CD14-positive monocyte (primary cell): ENCODE measurements around the gene GRIK2. TPM values are rescaled to one million over a fixed set of nuclear protein-coding genes. Genes with fewer than 3 reads are reported as not detected.

ENCODE experiments used
- DNase-seq, 3 donors: peaks; one replicate each; pipeline ENCODE4 v3.0.0-alpha.2; 2011 to 2022
- H2AFZ ChIP-seq: 2 replicates; pipeline ENCODE4 v1.6.0; 2012; ENCODE audit warnings: mild to moderate bottlenecking, low read depth, low read length, inconsistent platforms; ENCODE audit not compliant: insufficient read depth, poor library complexity, severe bottlenecking
- H3K27ac ChIP-seq, 2 donors: 1 replicate in 1 of 2; 2 replicates in 1 of 2; pipeline ENCODE4 v1.5.1; 2012 to 2013; ENCODE audit warnings: low read length in 2 of 2, control low read depth in 1 of 2, inconsistent platforms in 1 of 2, low read depth in 1 of 2, mild to moderate bottlenecking in 1 of 2
- H3K27me3 ChIP-seq, 2 donors: one replicate each; pipeline versions ENCODE4 v1.6.0 to v1.6.1; 2011 to 2013; ENCODE audit warnings: low read length in 2 of 2; ENCODE audit not compliant: control insufficient read depth in 2 of 2, insufficient read depth in 2 of 2
- H3K36me3 ChIP-seq, 2 donors: replicated peaks in 1 of 2; 1 replicate in 1 of 2; 2 replicates in 1 of 2; pipeline versions ENCODE4 v1.5.1 to v1.6.1; 2012 to 2013; ENCODE audit warnings: low read length in 2 of 2, control low read depth in 1 of 2, inconsistent platforms in 1 of 2, mild to moderate bottlenecking in 1 of 2; ENCODE audit not compliant: insufficient read depth in 2 of 2, control insufficient read depth in 1 of 2
- H3K4me1 ChIP-seq, 2 donors: 1 replicate in 1 of 2; 2 replicates in 1 of 2; pipeline versions ENCODE4 v1.5.1 to v1.6.1; 2012 to 2013; ENCODE audit warnings: low read length in 2 of 2, control low read depth in 1 of 2, inconsistent platforms in 1 of 2, mild to moderate bottlenecking in 1 of 2, moderate library complexity in 1 of 2; ENCODE audit not compliant: insufficient read depth in 2 of 2, control insufficient read depth in 1 of 2
- H3K4me2 ChIP-seq: replicated peaks from 2 replicates; pipeline ENCODE3; 2012; ENCODE audit warnings: low read length, moderate library complexity, mild to moderate bottlenecking; ENCODE audit not compliant: poor library complexity, severe bottlenecking; ENCODE audit errors: extremely low read depth
- H3K4me3 ChIP-seq, 3 experiments: fragments of 200-600 bp in 1 of 3; sonication (generic) in 1 of 3; replicated peaks in 1 of 3; 1 replicate in 2 of 3; 2 replicates in 1 of 3; pipeline ENCODE4 v1.5.1; 2011 to 2013; ENCODE audit warnings: low read length in 3 of 3, mild to moderate bottlenecking in 3 of 3, control low read depth in 2 of 3, low read depth in 2 of 3, inconsistent platforms in 1 of 3, moderate library complexity in 1 of 3
- H3K79me2 ChIP-seq: 2 replicates; pipeline ENCODE4 v1.6.0; 2012; ENCODE audit warnings: mild to moderate bottlenecking, control low read depth, inconsistent platforms, low read length, moderate library complexity; ENCODE audit not compliant: insufficient read depth
- H3K9ac ChIP-seq: 2 replicates; pipeline ENCODE4 v1.6.0; 2017; ENCODE audit warnings: low read length, mild to moderate bottlenecking; ENCODE audit not compliant: insufficient read depth, poor library complexity, severe bottlenecking
- H3K9me3 ChIP-seq, 2 donors: replicated peaks in 1 of 2; 1 replicate in 1 of 2; 2 replicates in 1 of 2; pipeline versions ENCODE4 v1.5.1 to v1.6.1; 2012 to 2013; ENCODE audit warnings: low read length in 2 of 2, control low read depth in 1 of 2; ENCODE audit not compliant: control insufficient read depth in 1 of 2, insufficient read depth in 1 of 2
- H4K20me1 ChIP-seq: 2 replicates; pipeline ENCODE4 v1.6.0; 2012; ENCODE audit warnings: mild to moderate bottlenecking, low read length, control low read depth, moderate library complexity; ENCODE audit not compliant: insufficient read depth
- H3K27ac Mint-ChIP-seq, 7 donors: one replicate each; pipeline ENCODE4 v1.8.0; 2020; ENCODE audit warnings: mild to moderate bottlenecking in 7 of 7, mixed read lengths in 7 of 7, moderate library complexity in 6 of 7, inconsistent platforms in 2 of 7
- H3K27me3 Mint-ChIP-seq, 3 donors: one replicate each; pipeline ENCODE4 v1.8.0; 2021 to 2022; ENCODE audit warnings: low read depth in 3 of 3, mild to moderate bottlenecking in 3 of 3, mixed read lengths in 3 of 3, moderate library complexity in 3 of 3, inconsistent platforms in 1 of 3
- H3K36me3 Mint-ChIP-seq, 2 donors: one replicate each; pipeline ENCODE4 v1.8.0; 2020; ENCODE audit warnings: mixed read lengths in 2 of 2, inconsistent platforms in 1 of 2, mild to moderate bottlenecking in 1 of 2
- H3K4me1 Mint-ChIP-seq: one replicate; pipeline ENCODE4 v1.8.0; 2020; ENCODE audit warnings: mild to moderate bottlenecking, mixed read lengths
- H3K4me3 Mint-ChIP-seq, 2 donors: one replicate each; pipeline ENCODE4 v1.8.0; 2020; ENCODE audit warnings: mild to moderate bottlenecking in 2 of 2, mixed read lengths in 2 of 2, moderate library complexity in 1 of 2
- H3K9me3 Mint-ChIP-seq, 7 donors: one replicate each; pipeline ENCODE4 v1.8.0; 2020 to 2022; ENCODE audit warnings: mixed read lengths in 7 of 7, mild to moderate bottlenecking in 6 of 7, moderate library complexity in 6 of 7, inconsistent platforms in 2 of 7
- WGBS: methylation state at CpG from one replicate; pipeline ENCODE4 v1.1.5; 2013; ENCODE audit warnings: missing lambda C conversion rate; ENCODE audit not compliant: insufficient coverage; 5-methylcytosine and 5-hydroxymethylcytosine counted together
- intact Hi-C, 2 donors: fragments of 100-400 bp; cut with micrococcal nuclease; formaldehyde crosslinking; loops; one replicate each; pipeline versions ENCODE4 v1.15.0 to v1.15.1; 2023
- polyA plus RNA-seq, 3 donors: library from polyadenylated mRNA; depleted of rRNA in 1 of 3; unstranded in 2 of 3; stranded (reverse) in 1 of 3; fragments of 300-500 nt in 2 of 3; fragments of >200 nt in 1 of 3; fragmentation: Illumina TruSeq in 2 of 3; gene quantifications; 1 replicate in 2 of 3; 2 replicates in 1 of 3; pipeline ENCODE4 v1.2.3, GENCODE V29; 2012 to 2021
- TF ChIP-seq, protein P1 (sequence below): fragments of 200-600 bp; IDR thresholded peaks from one replicate; pipeline ENCODE4 v1.8.0; 2022; ENCODE audit warnings: antibody characterized with exemption, mild to moderate bottlenecking

GRIK2 gene
- polyA plus RNA-seq, 3 donors, result not detected

DNA sequence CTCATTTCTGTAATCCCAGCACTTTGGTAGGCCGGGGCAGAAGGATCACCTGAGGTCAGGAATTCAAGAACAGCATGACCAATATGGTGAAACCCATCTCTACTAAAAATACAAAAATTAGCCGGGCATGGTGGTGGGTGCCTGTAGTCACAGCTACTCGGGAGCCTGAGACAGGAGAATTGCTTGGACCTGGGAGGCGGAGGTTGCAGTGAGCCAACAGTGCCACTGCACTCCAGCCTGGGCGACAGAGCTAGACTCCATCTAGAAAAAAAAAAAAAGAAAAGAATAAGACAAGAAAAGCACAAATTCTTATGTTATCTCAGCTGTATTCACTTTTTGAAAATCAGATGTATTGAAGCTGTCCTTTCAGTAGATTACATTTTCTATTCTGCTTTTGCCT, 289.4 kb downstream of the GRIK2 start:
- no peak for DNase-seq
- no peak overlapping the region for H3K4me2 ChIP-seq
- H3K36me3 Mint-ChIP-seq, result no peaks in the 10 kb centered on the region
- no peak overlapping the region for H3K4me3 ChIP-seq
- no peaks in the 10 kb centered on the region for H3K9me3 ChIP-seq
- H3K27me3 Mint-ChIP-seq, result peaks cover 0 to 2% (median 0%) of the 10 kb centered on the region in 3 donors
- H2AFZ ChIP-seq, result no peak overlapping the region
- peaks cover 0 to 5% (median 0%) of the 10 kb centered on the region in 7 donors for H3K9me3 Mint-ChIP-seq
- no peak overlapping the region for H3K27ac Mint-ChIP-seq
- no peaks in the 10 kb centered on the region for H3K27me3 ChIP-seq
- no peaks in the 10 kb centered on the region for H3K4me1 Mint-ChIP-seq
- no peak overlapping the region for H3K27ac ChIP-seq
- H3K9ac ChIP-seq, result no peak overlapping the region
- intact Hi-C loops, result no loop called here
- no peaks in the 10 kb centered on the region for H4K20me1 ChIP-seq
- no peak overlapping the region for H3K4me3 Mint-ChIP-seq
- TF ChIP-seq, protein P1, sequence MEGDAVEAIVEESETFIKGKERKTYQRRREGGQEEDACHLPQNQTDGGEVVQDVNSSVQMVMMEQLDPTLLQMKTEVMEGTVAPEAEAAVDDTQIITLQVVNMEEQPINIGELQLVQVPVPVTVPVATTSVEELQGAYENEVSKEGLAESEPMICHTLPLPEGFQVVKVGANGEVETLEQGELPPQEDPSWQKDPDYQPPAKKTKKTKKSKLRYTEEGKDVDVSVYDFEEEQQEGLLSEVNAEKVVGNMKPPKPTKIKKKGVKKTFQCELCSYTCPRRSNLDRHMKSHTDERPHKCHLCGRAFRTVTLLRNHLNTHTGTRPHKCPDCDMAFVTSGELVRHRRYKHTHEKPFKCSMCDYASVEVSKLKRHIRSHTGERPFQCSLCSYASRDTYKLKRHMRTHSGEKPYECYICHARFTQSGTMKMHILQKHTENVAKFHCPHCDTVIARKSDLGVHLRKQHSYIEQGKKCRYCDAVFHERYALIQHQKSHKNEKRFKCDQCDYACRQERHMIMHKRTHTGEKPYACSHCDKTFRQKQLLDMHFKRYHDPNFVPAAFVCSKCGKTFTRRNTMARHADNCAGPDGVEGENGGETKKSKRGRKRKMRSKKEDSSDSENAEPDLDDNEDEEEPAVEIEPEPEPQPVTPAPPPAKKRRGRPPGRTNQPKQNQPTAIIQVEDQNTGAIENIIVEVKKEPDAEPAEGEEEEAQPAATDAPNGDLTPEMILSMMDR, result no peak
- H3K79me2 ChIP-seq, result no peaks in the 10 kb centered on the region
- no peaks in the 10 kb centered on the region for H3K4me1 ChIP-seq
- 100% methylated on average over 1 of the region's 5 CpGs for WGBS
- H3K36me3 ChIP-seq, result no peaks in the 10 kb centered on the region

DNA sequence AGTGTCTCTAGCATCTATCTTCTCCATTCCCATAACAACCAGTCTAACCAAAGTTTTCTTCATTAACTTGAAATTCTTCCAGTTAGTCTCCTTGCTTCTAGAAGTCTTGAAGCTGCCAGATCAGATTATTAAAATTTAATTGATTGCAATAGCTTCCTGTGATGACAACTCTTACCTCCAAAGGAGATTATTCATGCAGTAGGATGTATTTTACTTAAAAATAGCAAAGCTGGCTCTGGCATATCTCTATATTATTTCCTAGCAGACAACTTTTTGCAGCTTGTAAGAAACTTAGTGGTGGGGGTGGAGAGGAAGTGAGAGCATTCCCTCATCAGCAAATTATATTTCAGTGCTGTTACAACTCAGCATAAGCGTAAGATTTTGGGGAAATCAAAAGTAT, 290.4 kb downstream of the GRIK2 start:
- Histone ChIP-seq H3K4me3 (no peak overlapping the region), H3K4me2 (no peak overlapping the region), H3K9ac (no peak overlapping the region), H3K27ac (no peak overlapping the region), H3K27me3 (no peaks in the 10 kb centered on the region), H3K4me1 (no peaks in the 10 kb centered on the region), H2AFZ (no peak overlapping the region), H3K36me3 (no peaks in the 10 kb centered on the region), H4K20me1 (no peaks in the 10 kb centered on the region), H3K9me3 (no peaks in the 10 kb centered on the region), H3K79me2 (no peaks in the 10 kb centered on the region)
- Mint-ChIP-seq H3K36me3 (no peaks in the 10 kb centered on the region), H3K4me3 (no peak overlapping the region), H3K9me3 (peaks cover 0 to 5% (median 0%) of the 10 kb centered on the region in 7 donors), H3K27me3 (peaks cover 0 to 2% (median 0%) of the 10 kb centered on the region in 3 donors), H3K4me1 (no peaks in the 10 kb centered on the region), H3K27ac (no peak overlapping the region)
- intact Hi-C loops, result no loop called here
- no CpG with 5 or more reads among the region's 1 CpG for WGBS
- DNase-seq, result no peak
- TF ChIP-seq, protein P1, result no peak
